SK-N-SH (cell line): Measurements from ENCODE around the gene ATF7IP2. TPM values are rescaled to one million over a fixed set of nuclear protein-coding genes. Genes with fewer than 3 reads are reported as not detected.
"Not testable (repeated sequence)": the region's sequence is repeated elsewhere in the genome, so short reads cannot be mapped to it uniquely, and the experiment has no call there.

Source experiments
- CTCF ChIA-PET: fragments of 300-600, 350-600 bp; formaldehyde crosslinking; extraction: SDS; loops from one replicate; lab custom pipeline; 2021; lab: Yijun Ruan, JAX
- POLR2A ChIA-PET: fragments of 350-600 bp; sonication (Branson Sonifier 250); formaldehyde crosslinking; extraction: SDS; loops from one replicate; lab custom pipeline; 2020; ENCODE audit warnings: antibody characterized with exemption, inconsistent platforms; lab: Yijun Ruan, JAX
- DNase-seq: peaks from one replicate; pipeline ENCODE4 v3.0.0; 2012
- H2AFZ ChIP-seq: fragments of 200-600 bp; sonication (generic); 2 replicates; pipeline ENCODE4 v1.8.1; 2016; ENCODE audit warnings: antibody characterized with exemption, mild to moderate bottlenecking, low read depth
- H3F3A ChIP-seq: fragments of 200-600 bp; sonication (generic); replicated peaks from 2 replicates; pipeline ENCODE3; 2016; ENCODE audit warnings: antibody characterized with exemption, mild to moderate bottlenecking; ENCODE audit not compliant: insufficient read depth
- H3K27ac ChIP-seq, 2 experiments: fragments of 200-500 bp in 1 of 2; fragments of 200-600 bp in 1 of 2; sonication (Bioruptor generic) in 1 of 2; sonication (generic), shearing (Covaris generic) in 1 of 2; 2 replicates each; pipeline versions ENCODE4 v1.5.1 to v1.6.1; 2014 to 2016; ENCODE audit warnings: low read depth in 2 of 2, inconsistent platforms in 1 of 2, low read length in 1 of 2, mild to moderate bottlenecking in 1 of 2, mixed read lengths in 1 of 2
- H3K27me3 ChIP-seq: fragments of 200-600 bp; sonication (generic), shearing (Covaris generic); 2 replicates; pipeline ENCODE4 v1.6.1; 2016; ENCODE audit warnings: mixed run types; ENCODE audit not compliant: insufficient read depth
- H3K36me3 ChIP-seq, 2 experiments: fragments of 200-500 bp in 1 of 2; fragments of 200-600 bp in 1 of 2; sonication (Bioruptor generic) in 1 of 2; sonication (generic) in 1 of 2; replicated peaks in 1 of 2; 2 replicates each; pipeline versions ENCODE3 to v1.5.1; 2014 to 2016; ENCODE audit warnings: low read length in 1 of 2, mild to moderate bottlenecking in 1 of 2; ENCODE audit not compliant: insufficient read depth in 2 of 2, control insufficient read depth in 1 of 2
- H3K4me1 ChIP-seq, 2 experiments: fragments of 200-500 bp in 1 of 2; fragments of 200-600 bp in 1 of 2; sonication (Bioruptor generic) in 1 of 2; sonication (generic), shearing (Covaris generic) in 1 of 2; 2 replicates each; pipeline versions ENCODE4 v1.5.1 to v1.6.1; 2014 to 2016; ENCODE audit warnings: low read depth in 1 of 2, low read length in 1 of 2, mixed run types in 1 of 2; ENCODE audit not compliant: insufficient read depth in 2 of 2, control insufficient read depth in 1 of 2
- H3K4me2 ChIP-seq: fragments of 200-600 bp; sonication (generic), shearing (Covaris generic); 2 replicates; pipeline ENCODE4 v1.6.1; 2017; ENCODE audit warnings: mixed run types
- H3K4me3 ChIP-seq, 2 experiments: fragments of 200-500 bp in 1 of 2; fragments of 200-600 bp in 1 of 2; sonication (Bioruptor generic) in 1 of 2; sonication (generic), shearing (Covaris generic) in 1 of 2; 2 replicates each; pipeline versions ENCODE4 v1.5.1 to v1.8.1; 2014 to 2016; ENCODE audit warnings: low read depth in 2 of 2, inconsistent platforms in 1 of 2, low read length in 1 of 2, mild to moderate bottlenecking in 1 of 2, mixed read lengths in 1 of 2, moderate library complexity in 1 of 2
- H3K79me2 ChIP-seq: fragments of 200-600 bp; sonication (generic); 2 replicates; pipeline ENCODE4 v1.8.1; 2017; ENCODE audit warnings: mild to moderate bottlenecking; ENCODE audit not compliant: insufficient read depth
- H3K9ac ChIP-seq: fragments of 200-600 bp; sonication (generic); 2 replicates; pipeline ENCODE4 v1.6.1; 2017; ENCODE audit warnings: mixed run types
- H3K9me2 ChIP-seq: fragments of 200-600 bp; sonication (generic); 2 replicates; pipeline ENCODE4 v1.6.1; 2017; ENCODE audit warnings: mixed run types
- H3K9me3 ChIP-seq: fragments of 200-600 bp; sonication (generic); 2 replicates; pipeline ENCODE4 v1.6.1; 2017; ENCODE audit warnings: mixed run types, mild to moderate bottlenecking, moderate library complexity
- H4K20me1 ChIP-seq: fragments of 200-600 bp; sonication (generic); 2 replicates; pipeline ENCODE4 v1.6.1; 2017; ENCODE audit warnings: mild to moderate bottlenecking, mixed run types; ENCODE audit not compliant: insufficient read depth
- ELF1 ChIP-seq: IDR thresholded peaks from 2 replicates; pipeline ENCODE4 v1.4.0; 2012
- EZH2phosphoT487 ChIP-seq: fragments of 200-600 bp; sonication (generic); IDR thresholded peaks from 2 replicates; pipeline ENCODE4 v1.6.1; 2017; ENCODE audit warnings: low read depth, mixed run types, mild to moderate bottlenecking, antibody characterized with exemption, moderate library complexity, borderline replicate concordance
- FOSL2 ChIP-seq: IDR thresholded peaks from 2 replicates; pipeline ENCODE4 v1.4.0; 2012; ENCODE audit warnings: low read depth, mild to moderate bottlenecking, moderate library complexity, borderline replicate concordance
- FOXJ3 ChIP-seq: sonication (generic); formaldehyde crosslinking; IDR thresholded peaks from 2 replicates; pipeline ENCODE4 v1.5.1; 2020; ENCODE audit warnings: mild to moderate bottlenecking, missing genetic modification reagents
- FOXM1 ChIP-seq: IDR thresholded peaks from 2 replicates; pipeline ENCODE4 v1.4.0; 2012; ENCODE audit warnings: low read depth, mild to moderate bottlenecking
- GABPA ChIP-seq: IDR thresholded peaks from 2 replicates; pipeline ENCODE4 v1.4.0; 2012; ENCODE audit warnings: low read depth, mild to moderate bottlenecking
- JUND ChIP-seq: IDR thresholded peaks from 2 replicates; pipeline ENCODE4 v1.4.0; 2012
- MXI1 ChIP-seq: IDR thresholded peaks from 2 replicates; pipeline ENCODE4 v1.6.1; 2012; ENCODE audit warnings: mild to moderate bottlenecking, low read depth, low read length, improper control_type of control experiment
- NFIC ChIP-seq: IDR thresholded peaks from 2 replicates; pipeline ENCODE4 v1.4.0; 2012; ENCODE audit warnings: borderline replicate concordance
- NRF1 ChIP-seq: IDR thresholded peaks from 2 replicates; pipeline ENCODE4 v1.6.1; 2012; ENCODE audit warnings: low read depth, mild to moderate bottlenecking, low read length
- RAD21 ChIP-seq: IDR thresholded peaks from 2 replicates; pipeline ENCODE4 v1.6.1; 2012; ENCODE audit warnings: mild to moderate bottlenecking, low read length
- RCOR1 ChIP-seq: fragments of 150-350 bp; IDR thresholded peaks from 2 replicates; pipeline ENCODE4 v1.6.1; 2017; ENCODE audit warnings: antibody characterized with exemption, low read length
- RFX5 ChIP-seq: IDR thresholded peaks from 2 replicates; pipeline ENCODE4 v1.6.1; 2012; ENCODE audit warnings: mild to moderate bottlenecking, improper control_type of control experiment, low read length
- SMC3 ChIP-seq: IDR thresholded peaks from 2 replicates; pipeline ENCODE4 v1.6.1; 2012; ENCODE audit warnings: low read depth, low read length, improper control_type of control experiment
- TAF1 ChIP-seq: IDR thresholded peaks from 2 replicates; pipeline ENCODE4 v1.6.1; 2012; ENCODE audit warnings: low read depth, mild to moderate bottlenecking, low read length, moderate library complexity, borderline replicate concordance
- TEAD4 ChIP-seq: IDR thresholded peaks from 2 replicates; pipeline ENCODE4 v1.4.0; 2012; ENCODE audit warnings: mild to moderate bottlenecking, borderline replicate concordance; ENCODE audit not compliant: insufficient read depth
- YY1 ChIP-seq: IDR thresholded peaks from 2 replicates; pipeline ENCODE4 v1.4.0; 2012; ENCODE audit warnings: low read depth, mild to moderate bottlenecking
- WGBS: methylation state at CpG from one replicate; pipeline ENCODE4 v1.1.6; 2017; ENCODE audit warnings: low lambda C conversion rate; 5-methylcytosine and 5-hydroxymethylcytosine counted together
- polyA plus RNA-seq, 3 experiments: library from polyadenylated mRNA; depleted of rRNA; stranded (reverse); fragments of >200 nt; gene quantifications; 2 replicates each; pipeline ENCODE4 v1.2.3, GENCODE V29; 2012
- TF ChIP-seq, protein P1 (sequence below): IDR thresholded peaks from 2 replicates; pipeline ENCODE4 v1.4.0; 2012; ENCODE audit warnings: low read depth, borderline replicate concordance
- TF ChIP-seq, protein P2 (sequence below): fragments of 150-350 bp; IDR thresholded peaks from 2 replicates; pipeline ENCODE4 v1.6.1; 2017; ENCODE audit warnings: antibody characterized with exemption, low read length, low read depth, borderline replicate concordance
- TF ChIP-seq, protein P3 (sequence below): IDR thresholded peaks from 2 replicates; pipeline ENCODE4 v1.4.0; 2012; ENCODE audit warnings: low read depth

Gene ATF7IP2
- polyA plus RNA-seq, 1 of the 3 experiments (the other 2 are of a cell fraction), result 0.35 TPM

DNA sequence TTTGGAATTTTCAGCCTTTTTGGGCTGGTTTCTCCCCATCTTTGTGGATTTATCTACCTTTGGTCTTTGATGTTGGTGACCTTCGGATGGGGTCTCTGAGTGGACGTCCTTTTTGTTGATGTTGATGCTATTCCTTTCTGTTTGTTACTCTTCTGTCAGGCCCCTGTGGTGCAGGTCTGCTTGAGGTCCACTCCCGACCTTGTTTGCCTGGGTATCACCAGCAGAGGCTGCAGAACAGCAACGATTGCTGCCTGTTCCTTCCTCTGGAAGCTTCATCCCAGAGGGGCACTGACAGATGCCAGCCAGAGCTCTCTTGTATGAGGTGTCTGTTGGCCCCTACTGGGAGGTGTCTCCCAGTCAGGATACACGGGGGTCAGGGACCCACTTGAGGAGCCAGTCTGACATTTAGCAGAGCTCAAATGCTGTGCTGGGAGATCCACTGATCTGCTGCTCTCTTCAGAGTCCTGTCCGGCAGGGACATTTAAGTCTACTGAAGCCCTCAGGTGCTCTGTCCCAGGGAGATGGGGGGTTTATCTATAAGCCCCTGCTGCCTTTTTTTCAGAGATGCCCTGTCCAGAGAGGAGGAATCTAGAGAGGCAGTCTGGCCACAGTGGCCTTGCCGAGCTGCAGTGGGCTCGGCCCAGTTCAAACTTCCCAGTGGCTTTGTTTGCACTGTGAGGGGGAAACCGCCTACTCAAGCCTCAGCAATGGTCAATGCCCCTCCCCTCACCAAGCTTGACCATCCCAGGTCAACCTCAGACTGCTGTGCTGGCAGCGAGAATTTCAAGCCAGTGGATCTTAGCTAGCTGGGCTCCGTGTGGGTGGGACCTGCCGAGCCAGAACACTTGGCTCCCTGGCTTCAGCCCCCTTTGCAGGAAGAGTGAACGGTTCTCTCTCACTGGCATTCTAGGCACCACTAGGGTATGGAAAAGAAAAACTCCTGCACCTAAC is 66.6 kb downstream of the ATF7IP2 start:
- H3K9me3 ChIP-seq, POLR2A ChIA-PET, H3K9me2 ChIP-seq, H3F3A ChIP-seq, DNase-seq, H3K79me2 ChIP-seq, H3K4me3 ChIP-seq, H3K27ac ChIP-seq, H2AFZ ChIP-seq, H3K36me3 ChIP-seq, H3K9ac ChIP-seq, H3K27me3 ChIP-seq, H3K4me1 ChIP-seq, H3K4me2 ChIP-seq, H4K20me1 ChIP-seq: not testable (repeated sequence)
- WGBS, result 40% methylated on average over 10 of the region's 13 CpGs
- CTCF ChIA-PET, result interaction anchor here (1.1 to 1.4 kb wide), 2 partner anchors 15 to 57 kb away, joined by 3 read pairs; no protein-coding TSS in a partner anchor

DNA sequence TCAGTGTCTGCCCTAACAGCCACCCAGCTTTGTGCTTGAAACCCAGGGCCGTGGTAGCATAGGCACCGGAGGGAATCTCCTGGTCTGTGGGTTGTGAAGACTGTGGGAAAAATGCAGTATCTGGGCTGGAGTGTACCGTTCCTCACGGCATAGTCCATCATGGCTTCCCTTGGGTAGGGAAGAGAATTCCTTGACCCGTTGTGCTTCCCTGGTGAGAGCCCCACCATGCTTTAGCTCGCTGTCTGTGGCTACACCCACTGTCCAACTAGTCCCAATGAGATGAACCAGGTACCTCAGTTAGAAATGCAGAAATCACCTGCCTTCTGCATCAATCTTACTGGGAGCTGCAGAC is 67.3 kb downstream of the ATF7IP2 start:
- no peak overlapping the region for H3K27ac ChIP-seq
- CTCF ChIA-PET, result interaction anchor here (1.1 to 1.4 kb wide), 2 partner anchors 16 to 56 kb away, joined by 3 read pairs; no protein-coding TSS in a partner anchor
- no peaks in the 10 kb centered on the region for H3K4me1 ChIP-seq
- no peak overlapping the region for H2AFZ ChIP-seq
- no peaks in the 10 kb centered on the region for H3K79me2 ChIP-seq
- no peaks in the 10 kb centered on the region for H3K36me3 ChIP-seq
- no peaks in the 10 kb centered on the region for H3K9me2 ChIP-seq
- DNase-seq, result no peak
- H3K4me3 ChIP-seq, result no peak overlapping the region
- H3K9me3 ChIP-seq, result no peaks in the 10 kb centered on the region; the same call in 1 of the 2 replicates
- no peaks in the 10 kb centered on the region for H4K20me1 ChIP-seq
- POLR2A ChIA-PET, result no interaction called here
- WGBS, result 70% methylated on average over 4 of the region's 6 CpGs
- H3K9ac ChIP-seq, result no peak overlapping the region
- TF ChIP-seq MXI1 (no peak), FOXM1 (no peak), GABPA (no peak), EZH2phosphoT487 (no peak), TAF1 (no peak), RAD21 (no peak), RCOR1 (no peak)
- TF ChIP-seq, protein P1, sequence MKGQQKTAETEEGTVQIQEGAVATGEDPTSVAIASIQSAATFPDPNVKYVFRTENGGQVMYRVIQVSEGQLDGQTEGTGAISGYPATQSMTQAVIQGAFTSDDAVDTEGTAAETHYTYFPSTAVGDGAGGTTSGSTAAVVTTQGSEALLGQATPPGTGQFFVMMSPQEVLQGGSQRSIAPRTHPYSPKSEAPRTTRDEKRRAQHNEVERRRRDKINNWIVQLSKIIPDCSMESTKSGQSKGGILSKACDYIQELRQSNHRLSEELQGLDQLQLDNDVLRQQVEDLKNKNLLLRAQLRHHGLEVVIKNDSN, result no peak
- H3K4me2 ChIP-seq, result no peak overlapping the region
- H3K27me3 ChIP-seq, result no peaks in the 10 kb centered on the region
- H3F3A ChIP-seq, result no peaks in the 10 kb centered on the region

DNA sequence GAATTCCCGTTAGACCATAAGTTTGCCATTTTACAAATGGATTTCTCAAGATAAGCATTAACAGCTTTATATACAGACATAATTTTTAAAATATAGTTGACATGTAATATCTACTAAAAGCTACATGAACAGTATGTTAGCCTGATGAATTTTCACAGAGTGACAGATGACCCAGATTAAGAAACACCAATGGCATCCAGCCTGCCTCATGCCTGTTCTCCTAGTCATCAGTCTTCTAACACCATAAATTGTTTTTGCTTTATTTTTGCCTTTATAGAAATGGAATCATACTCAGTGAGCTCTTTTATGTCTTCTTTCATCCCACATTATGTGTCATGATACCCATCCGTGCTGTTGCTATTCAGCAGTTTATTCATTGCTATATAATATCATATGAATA is 80.0 kb downstream of the ATF7IP2 start:
- CTCF ChIA-PET, result interaction anchor here (1.0 kb wide), 1 partner anchor 44 kb away, joined by 4 read pairs; no protein-coding TSS in a partner anchor
- WGBS, result 46% methylated on average over 2 of the region's 2 CpGs
- POLR2A ChIA-PET, result no interaction called here
- no peak for TF ChIP-seq JUND
- TF ChIP-seq NRF1, result no peak
- no peak for TF ChIP-seq FOXJ3 (CRISPR knock-in tag)
- no peak for TF ChIP-seq RCOR1
- TF ChIP-seq, protein P2, sequence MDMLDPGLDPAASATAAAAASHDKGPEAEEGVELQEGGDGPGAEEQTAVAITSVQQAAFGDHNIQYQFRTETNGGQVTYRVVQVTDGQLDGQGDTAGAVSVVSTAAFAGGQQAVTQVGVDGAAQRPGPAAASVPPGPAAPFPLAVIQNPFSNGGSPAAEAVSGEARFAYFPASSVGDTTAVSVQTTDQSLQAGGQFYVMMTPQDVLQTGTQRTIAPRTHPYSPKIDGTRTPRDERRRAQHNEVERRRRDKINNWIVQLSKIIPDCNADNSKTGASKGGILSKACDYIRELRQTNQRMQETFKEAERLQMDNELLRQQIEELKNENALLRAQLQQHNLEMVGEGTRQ, result no peak
- TF ChIP-seq, protein P3, sequence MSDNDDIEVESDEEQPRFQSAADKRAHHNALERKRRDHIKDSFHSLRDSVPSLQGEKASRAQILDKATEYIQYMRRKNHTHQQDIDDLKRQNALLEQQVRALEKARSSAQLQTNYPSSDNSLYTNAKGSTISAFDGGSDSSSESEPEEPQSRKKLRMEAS, result no peak
- no peak for TF ChIP-seq NFIC
- no peak for TF ChIP-seq TAF1
- TF ChIP-seq ELF1, result no peak
- no peak for TF ChIP-seq GABPA
- no peak for TF ChIP-seq RFX5
- TF ChIP-seq FOSL2, result no peak
- TF ChIP-seq YY1, result no peak
- TF ChIP-seq TEAD4, result no peak
- no peak for TF ChIP-seq SMC3

More for the DNA sequence above, 80.0 kb downstream of the ATF7IP2 start:
- H3F3A ChIP-seq, result no peaks in the 10 kb centered on the region
- no peak for DNase-seq
- no peaks in the 10 kb centered on the region for H4K20me1 ChIP-seq
- no peaks in the 10 kb centered on the region for H3K9me3 ChIP-seq
- no peak overlapping the region for H3K27ac ChIP-seq
- no peaks in the 10 kb centered on the region for H3K4me1 ChIP-seq
- H3K4me3 ChIP-seq, result no peak overlapping the region
- no peaks in the 10 kb centered on the region for H3K79me2 ChIP-seq
- H2AFZ ChIP-seq, result no peak overlapping the region
- no peak overlapping the region for H3K4me2 ChIP-seq
- H3K27me3 ChIP-seq, result no peaks in the 10 kb centered on the region
- H3K9me2 ChIP-seq, result no peaks in the 10 kb centered on the region
- H3K9ac ChIP-seq, result no peak overlapping the region
- H3K36me3 ChIP-seq, result no peaks in the 10 kb centered on the region
